Stimulated activated CD4-positive, alpha-beta T cell treated with anti-CD3 and anti-CD28 coated beads, Interleukin-2, amount 100 ng/mL, for 4 hours (primary cell): ENCODE data around the gene WNT7B.
"Not testable (repeated sequence)": the region's sequence is repeated elsewhere in the genome, so short reads cannot be mapped to it uniquely, and the experiment has no call there.

Source experiments
- DNase-seq: peaks from one replicate; pipeline ENCODE4 v3.0.0-alpha.2; 2020; ENCODE audit warnings: low read depth

The WNT7B gene

GRCh38 chr22:46008291-46008690 lies 31.3 kb upstream of the WNT7B start:
- DNase-seq: no peak

GRCh38 chr22:46007848-46008261 lies 30.9 kb upstream of the WNT7B start:
- no peak for DNase-seq

GRCh38 chr22:46007003-46007847 lies 30.3 kb upstream of the WNT7B start:
- no peak for DNase-seq

- DNase-seq: peak; percentile 77
Observed at GRCh38 chr22:46006379-46007002, 29.5 kb upstream of the WNT7B start.

GRCh38 chr22:46005116-46005705 lies 28.2 kb upstream of the WNT7B start:
- not testable (repeated sequence) for DNase-seq

GRCh38 chr22:46004105-46004866 lies 27.3 kb upstream of the WNT7B start:
- DNase-seq: no peak

GRCh38 chr22:46003271-46004091 lies 26.5 kb upstream of the WNT7B start:
- no peak for DNase-seq

- no peak for DNase-seq
Observed at GRCh38 chr22:46002757-46003270, 25.9 kb upstream of the WNT7B start.

- DNase-seq: no peak
Observed at GRCh38 chr22:46001426-46002106, 24.6 kb upstream of the WNT7B start.

- DNase-seq: no peak
Observed at GRCh38 chr22:46001046-46001425, 24.1 kb upstream of the WNT7B start.

GRCh38 chr22:46000081-46001027 lies 23.4 kb upstream of the WNT7B start:
- DNase-seq: no peak

GRCh38 chr22:45999379-45999971 lies 22.5 kb upstream of the WNT7B start:
- no peak for DNase-seq

- no peak for DNase-seq
Observed at GRCh38 chr22:45998638-45999378, 21.8 kb upstream of the WNT7B start.

GRCh38 chr22:45997777-45998637 lies 21.0 kb upstream of the WNT7B start:
- no peak for DNase-seq

GRCh38 chr22:45997077-45997776 lies 20.3 kb upstream of the WNT7B start:
- DNase-seq: no peak

- no peak for DNase-seq
Observed at GRCh38 chr22:45996241-45997076, 19.5 kb upstream of the WNT7B start.
